DND-41 (cell line): ENCODE data around the gene CRY2.

Source experiments
- ATAC-seq: fragments of 200-7000 bp; cut with Tn5 transposase; 3 replicates; pipeline ENCODE4 v1.9.1; 2021; ENCODE audit warnings: low read depth; ENCODE audit not compliant: insufficient read depth
- DNase-seq: peaks from one replicate; pipeline ENCODE4 v3.0.0-alpha.2; 2020
- H2AFZ ChIP-seq: 2 replicates; pipeline ENCODE4 v1.6.0; 2012; ENCODE audit warnings: low read depth, low read length
- H3K27ac ChIP-seq: 2 replicates; pipeline ENCODE4 v1.5.1; 2012; ENCODE audit warnings: low read length, inconsistent platforms
- H3K27me3 ChIP-seq: fragments of 200-600 bp; sonication (generic); 2 replicates; pipeline ENCODE4 v1.6.0; 2012; ENCODE audit warnings: low read length, mild to moderate bottlenecking, inconsistent platforms; ENCODE audit not compliant: insufficient read depth, poor library complexity
- H3K36me3 ChIP-seq: 2 replicates; pipeline ENCODE4 v1.5.1; 2012; ENCODE audit warnings: low read length, inconsistent platforms; ENCODE audit not compliant: insufficient read depth
- H3K4me1 ChIP-seq: 2 replicates; pipeline ENCODE4 v1.5.1; 2012; ENCODE audit warnings: mild to moderate bottlenecking, low read length; ENCODE audit not compliant: insufficient read depth
- H3K4me2 ChIP-seq: 2 replicates; pipeline ENCODE4 v1.6.0; 2012; ENCODE audit warnings: mild to moderate bottlenecking, moderate library complexity, low read length, inconsistent platforms; ENCODE audit not compliant: insufficient read depth
- H3K4me3 ChIP-seq, 2 experiments: fragments of 200-600 bp in 1 of 2; shearing (Covaris generic) in 1 of 2; 2 replicates each; pipeline ENCODE4 v1.5.1; 2012 to 2016; ENCODE audit warnings: inconsistent platforms in 2 of 2, low read length in 2 of 2, mild to moderate bottlenecking in 2 of 2, low read depth in 1 of 2, moderate library complexity in 1 of 2
- H3K79me2 ChIP-seq: 2 replicates; pipeline ENCODE4 v1.6.0; 2012; ENCODE audit warnings: low read length, inconsistent platforms; ENCODE audit not compliant: insufficient read depth
- H3K9ac ChIP-seq: 2 replicates; pipeline ENCODE4 v1.6.0; 2012; ENCODE audit warnings: low read depth, mild to moderate bottlenecking, inconsistent platforms, low read length, moderate library complexity
- H3K9me3 ChIP-seq: 2 replicates; pipeline ENCODE4 v1.5.1; 2012; ENCODE audit warnings: low read length, moderate library complexity, mild to moderate bottlenecking, inconsistent platforms; ENCODE audit not compliant: insufficient read depth, severe bottlenecking
- H4K20me1 ChIP-seq: 2 replicates; pipeline ENCODE4 v1.6.0; 2012; ENCODE audit warnings: low read length; ENCODE audit not compliant: insufficient read depth
- CTCF ChIP-seq: IDR thresholded peaks from 2 replicates; pipeline ENCODE4 v1.5.1; 2012; ENCODE audit warnings: borderline replicate concordance, low read length, moderate library complexity, mild to moderate bottlenecking; ENCODE audit not compliant: poor library complexity, severe bottlenecking; ENCODE audit errors: extremely low read depth
- EZH2 ChIP-seq: IDR thresholded peaks from 3 replicates; pipeline ENCODE4 v1.6.1; 2012; ENCODE audit warnings: borderline replicate concordance, low read depth, mild to moderate bottlenecking, moderate library complexity, low read length, inconsistent platforms; ENCODE audit not compliant: severe bottlenecking

Gene CRY2

DNA sequence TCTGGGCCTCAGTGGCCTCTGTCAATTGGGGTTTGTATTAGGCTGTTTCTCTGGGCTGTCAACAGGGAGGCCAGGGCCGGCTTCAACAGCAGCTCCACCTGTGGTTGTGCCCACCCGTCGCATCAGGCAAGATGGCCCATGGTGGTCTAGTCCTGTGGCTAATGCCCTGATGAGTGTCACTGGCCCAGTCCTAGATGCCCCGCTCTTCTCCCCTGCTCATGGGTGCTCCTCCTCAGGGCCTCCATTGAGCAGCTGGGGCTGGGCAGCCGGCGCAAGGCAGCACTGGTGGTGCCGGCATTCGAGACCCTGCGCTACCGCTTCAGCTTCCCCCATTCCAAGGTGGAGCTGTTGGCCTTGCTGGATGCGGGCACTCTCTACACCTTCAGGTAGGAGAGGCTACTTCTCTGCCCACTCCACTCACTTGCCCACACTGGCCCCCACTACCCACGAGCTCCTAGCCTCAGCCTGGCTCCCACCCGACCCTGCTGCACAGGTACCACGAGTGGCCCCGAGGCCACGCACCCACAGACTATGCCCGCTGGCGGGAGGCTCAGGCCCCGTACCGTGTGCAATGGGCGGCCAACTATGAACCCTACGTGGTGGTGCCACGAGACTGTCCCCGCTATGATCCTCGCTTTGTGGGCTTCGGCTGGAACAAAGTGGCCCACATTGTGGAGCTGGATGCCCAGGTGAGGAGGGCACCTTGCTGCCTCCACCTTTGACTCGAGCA is 80.6 kb downstream of the CRY2 start:
- no peak for TF ChIP-seq EZH2
- no peak for TF ChIP-seq CTCF
- Histone ChIP-seq H3K4me1 (no peaks in the 10 kb centered on the region), H3K79me2 (no peaks in the 10 kb centered on the region), H3K4me3 (no peak overlapping the region), H3K4me2 (no peak overlapping the region), H3K27ac (no peak overlapping the region), H3K27me3 (no peaks in the 10 kb centered on the region), H3K36me3 (peaks cover 8% of the 10 kb centered on the region), H2AFZ (no peak overlapping the region), H3K9me3 (no peaks in the 10 kb centered on the region), H3K9ac (no peak overlapping the region), H4K20me1 (no peaks in the 10 kb centered on the region)
- peak; percentile 6; the same call in 1 of the 3 replicates for ATAC-seq
- no peak for DNase-seq

DNA sequence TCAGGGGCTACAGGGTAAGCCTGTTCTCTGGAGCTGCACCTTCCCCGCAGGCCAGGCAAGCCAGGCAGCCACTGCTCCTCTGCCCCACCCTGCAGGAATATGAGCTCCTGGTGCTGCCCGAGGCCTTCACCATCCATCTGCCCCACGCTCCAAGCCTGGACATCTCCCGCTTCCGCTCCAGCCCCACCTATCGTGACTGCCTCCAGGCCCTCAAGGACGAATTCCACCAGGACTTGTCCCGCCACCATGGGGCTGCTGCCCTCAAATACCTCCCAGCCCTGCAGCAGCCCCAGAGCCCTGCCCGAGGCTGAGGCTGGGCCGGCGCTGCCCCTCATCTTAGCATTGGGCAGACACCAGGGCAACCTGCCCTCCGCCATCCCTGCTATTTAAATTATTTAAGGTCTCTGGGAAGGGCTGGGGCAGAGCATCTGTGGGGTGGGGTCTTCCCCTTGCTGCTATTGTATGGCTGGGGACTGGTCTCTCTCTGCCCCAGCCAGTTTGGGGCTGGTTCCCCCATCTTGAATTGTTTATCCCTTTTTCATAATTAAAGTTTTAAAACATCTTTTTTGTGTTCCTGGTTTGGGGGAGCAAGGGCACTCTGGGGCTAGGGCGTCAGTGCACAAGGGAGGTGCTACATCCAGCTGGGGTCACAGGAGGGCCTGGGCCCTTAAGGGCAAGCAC is 81.4 kb downstream of the CRY2 start:
- no peak overlapping the region for H2AFZ ChIP-seq
- H3K27ac ChIP-seq = no peak overlapping the region
- ATAC-seq (no peak), DNase-seq (no peak)
- H3K79me2 ChIP-seq = no peaks in the 10 kb centered on the region
- no peak overlapping the region for H3K4me3 ChIP-seq
- no peak overlapping the region for H3K9ac ChIP-seq
- no peaks in the 10 kb centered on the region for H3K9me3 ChIP-seq
- H3K4me2 ChIP-seq = no peak overlapping the region
- peaks cover 16% of the 10 kb centered on the region for H3K36me3 ChIP-seq
- no peak for TF ChIP-seq CTCF
- no peak for TF ChIP-seq EZH2
- H4K20me1 ChIP-seq = no peaks in the 10 kb centered on the region
- H3K4me1 ChIP-seq = no peaks in the 10 kb centered on the region
- no peaks in the 10 kb centered on the region for H3K27me3 ChIP-seq

DNA sequence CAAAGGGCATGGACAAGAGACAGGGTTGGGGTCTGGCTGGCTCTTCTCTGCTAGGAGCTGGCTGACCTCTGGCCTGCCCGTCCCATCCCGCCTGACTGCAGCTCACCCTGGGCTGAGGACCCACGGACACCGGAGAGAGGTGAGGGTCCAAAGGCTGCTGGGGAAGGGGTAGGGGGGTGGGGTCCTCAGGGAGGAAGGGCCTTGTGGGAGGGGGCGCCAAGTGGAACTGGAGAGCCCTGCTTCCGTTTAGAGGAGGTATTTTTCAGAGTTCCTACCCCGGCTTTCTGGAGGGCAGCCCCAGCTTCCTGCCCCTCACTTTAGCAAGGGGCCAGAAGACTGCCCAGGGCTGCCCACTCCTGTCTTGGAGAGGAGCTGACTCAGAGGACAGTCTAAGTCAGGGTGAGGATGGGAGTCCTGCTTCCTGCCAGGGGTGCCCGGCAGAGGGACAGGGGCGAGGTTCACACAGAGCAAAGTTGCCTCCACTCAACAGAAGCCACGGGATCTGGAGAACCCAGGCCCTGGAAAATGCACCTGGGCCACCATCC is 82.3 kb downstream of the CRY2 start:
- no peak overlapping the region for H3K9ac ChIP-seq
- H4K20me1 ChIP-seq = no peaks in the 10 kb centered on the region
- H3K27me3 ChIP-seq = no peaks in the 10 kb centered on the region
- H2AFZ ChIP-seq = no peak overlapping the region
- ATAC-seq (no peak), DNase-seq (no peak)
- TF ChIP-seq EZH2 = no peak
- no peak for TF ChIP-seq CTCF
- peaks cover 25% of the 10 kb centered on the region for H3K36me3 ChIP-seq
- H3K4me1 ChIP-seq = no peaks in the 10 kb centered on the region
- no peaks in the 10 kb centered on the region for H3K79me2 ChIP-seq
- no peak overlapping the region for H3K27ac ChIP-seq
- H3K4me3 ChIP-seq = no peak overlapping the region
- no peaks in the 10 kb centered on the region for H3K9me3 ChIP-seq
- H3K4me2 ChIP-seq = no peak overlapping the region
